Dendritic cell treated with granulocyte-macrophage colony-stimulating factor and Interleukin-4, amounts not matched to agents 40 ng/mL and 50 ng/mL, for 4 days (primary cell): ENCODE results near the gene ABLIM1.

Experiments
- H3K27ac Mint-ChIP-seq: one replicate; pipeline ENCODE4 v1.8.0; 2022; ENCODE audit warnings: mild to moderate bottlenecking, mixed read lengths
- H3K27me3 Mint-ChIP-seq: one replicate; pipeline ENCODE4 v1.8.0; 2022; ENCODE audit warnings: mild to moderate bottlenecking, mixed read lengths
- H3K36me3 Mint-ChIP-seq: one replicate; pipeline ENCODE4 v1.8.0; 2022; ENCODE audit warnings: low read depth, mixed read lengths
- H3K4me1 Mint-ChIP-seq: one replicate; pipeline ENCODE4 v1.8.0; 2022; ENCODE audit warnings: low read depth, mixed read lengths
- H3K4me3 Mint-ChIP-seq: one replicate; pipeline ENCODE4 v1.8.0; 2022; ENCODE audit warnings: mild to moderate bottlenecking, moderate library complexity, mixed read lengths
- H3K9me3 Mint-ChIP-seq: one replicate; pipeline ENCODE4 v1.8.0; 2022; ENCODE audit warnings: mixed read lengths
- intact Hi-C: fragments of 100-400 bp; cut with micrococcal nuclease; formaldehyde crosslinking; loops from one replicate; pipeline ENCODE4 v1.15.0; 2022

The ABLIM1 gene

DNA sequence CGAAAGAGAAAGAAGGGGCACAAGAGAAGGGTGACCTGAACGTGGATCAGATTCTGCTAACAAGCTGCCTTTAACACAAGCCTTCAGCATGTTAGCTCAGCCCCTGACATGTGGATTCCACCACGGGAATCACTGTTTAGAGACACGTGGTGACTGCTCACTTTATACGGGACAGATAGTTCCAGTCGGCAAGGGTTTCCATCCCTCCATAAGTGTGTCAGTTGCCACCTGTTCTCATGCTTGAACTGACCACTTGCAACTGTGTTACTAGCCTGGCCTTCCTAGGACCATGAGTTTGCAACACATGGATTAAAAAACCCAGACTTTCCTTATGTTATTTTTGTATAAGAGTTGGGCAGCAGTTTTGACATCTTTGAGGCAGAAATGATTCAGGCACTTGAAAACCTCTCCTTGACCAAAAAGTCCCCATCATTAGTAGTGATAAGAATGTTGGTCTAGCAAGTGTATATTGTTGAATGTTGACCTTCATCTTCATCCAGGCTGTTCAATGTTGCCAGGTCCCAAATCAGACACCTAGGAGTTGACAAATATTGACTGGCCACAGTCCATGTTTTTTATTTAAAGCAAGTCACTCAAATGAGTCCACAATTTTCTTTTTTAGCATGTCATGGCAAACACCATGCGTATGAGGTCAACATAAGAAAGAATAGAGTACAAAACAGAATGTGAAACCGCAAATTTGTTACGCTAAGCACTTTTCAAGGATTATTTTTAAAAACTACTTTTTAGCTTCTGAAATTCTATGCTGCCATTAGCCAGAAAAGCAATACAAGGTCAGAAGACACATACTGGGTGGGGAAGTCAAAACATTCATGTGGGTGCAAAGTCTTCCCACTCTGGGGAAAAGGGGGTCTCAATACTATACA lies 101.6 kb downstream of the ABLIM1 start:
- Mint-ChIP-seq H3K27me3 (no peaks in the 10 kb centered on the region), H3K36me3 (no peaks in the 10 kb centered on the region), H3K4me3 (no peak overlapping the region), H3K9me3 (peaks cover 9% of the 10 kb centered on the region), H3K27ac (no peak overlapping the region), H3K4me1 (no peaks in the 10 kb centered on the region)
- intact Hi-C loops = no loop called here

GRCh38 chr10:114553436-114553835 lies 104.6 kb downstream of the ABLIM1 start:
- H3K9me3 Mint-ChIP-seq = peaks cover 9% of the 10 kb centered on the region
- no peaks in the 10 kb centered on the region for H3K36me3 Mint-ChIP-seq
- intact Hi-C loops = loop anchor here (5.0 kb wide), 1 partner anchor 251 kb away; no protein-coding TSS in a partner anchor
- H3K4me3 Mint-ChIP-seq = no peak overlapping the region
- no peak overlapping the region for H3K27ac Mint-ChIP-seq
- H3K4me1 Mint-ChIP-seq = no peaks in the 10 kb centered on the region
- H3K27me3 Mint-ChIP-seq = peaks cover 3% of the 10 kb centered on the region

DNA sequence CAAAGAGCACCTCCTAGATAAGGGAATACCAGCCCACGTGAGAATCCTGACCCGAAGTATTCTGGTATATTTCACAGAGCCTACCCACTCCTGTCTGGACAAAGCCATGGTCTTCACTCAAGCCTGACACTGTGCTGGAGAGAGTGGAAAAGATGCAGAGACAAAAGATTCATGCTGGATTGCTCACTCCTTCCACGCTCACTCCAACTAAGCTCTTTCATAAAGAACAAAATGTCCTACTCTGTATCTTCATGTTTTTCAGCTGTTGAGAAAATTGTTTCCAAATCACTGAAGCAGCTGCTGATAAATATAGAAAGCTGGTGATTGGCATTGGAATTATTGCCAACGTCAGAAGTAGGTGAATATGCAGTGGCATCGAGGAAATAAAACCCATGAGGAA lies 106.0 kb downstream of the ABLIM1 start:
- no peaks in the 10 kb centered on the region for H3K9me3 Mint-ChIP-seq
- no peak overlapping the region for H3K27ac Mint-ChIP-seq
- H3K4me1 Mint-ChIP-seq = no peaks in the 10 kb centered on the region
- intact Hi-C loops = loop anchor here (5.0 kb wide), 1 partner anchor 250 kb away; no protein-coding TSS in a partner anchor
- H3K4me3 Mint-ChIP-seq = no peak overlapping the region
- no peaks in the 10 kb centered on the region for H3K36me3 Mint-ChIP-seq
- H3K27me3 Mint-ChIP-seq = peaks cover 7% of the 10 kb centered on the region

DNA sequence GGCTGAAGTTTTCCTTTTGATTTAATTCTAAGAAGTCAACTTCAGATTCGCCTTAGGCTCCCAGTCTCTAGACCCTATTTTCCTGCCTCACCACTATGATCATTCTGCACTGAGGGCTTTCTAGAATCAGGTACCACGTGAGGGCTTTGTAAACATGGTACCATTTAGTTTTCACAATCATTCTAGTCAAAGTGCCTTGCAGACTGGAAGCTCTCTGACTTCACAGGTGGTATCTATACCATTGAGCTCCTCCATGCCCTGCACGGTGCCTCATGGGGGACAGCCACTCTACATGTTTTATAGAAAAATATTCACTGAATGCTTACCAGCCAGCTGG lies 106.5 kb downstream of the ABLIM1 start:
- no peaks in the 10 kb centered on the region for H3K36me3 Mint-ChIP-seq
- H3K4me1 Mint-ChIP-seq = no peaks in the 10 kb centered on the region
- no peaks in the 10 kb centered on the region for H3K9me3 Mint-ChIP-seq
- H3K27me3 Mint-ChIP-seq = peaks cover 7% of the 10 kb centered on the region
- no peak overlapping the region for H3K27ac Mint-ChIP-seq
- no peak overlapping the region for H3K4me3 Mint-ChIP-seq
- intact Hi-C loops = loop anchor here (2.0 to 5.0 kb wide), 3 partner anchors 249 to 577 kb away; no protein-coding TSS in a partner anchor

- H3K27me3 Mint-ChIP-seq = peaks cover 7% of the 10 kb centered on the region
- H3K36me3 Mint-ChIP-seq = no peaks in the 10 kb centered on the region
- no peak overlapping the region for H3K27ac Mint-ChIP-seq
- intact Hi-C loops = loop anchor here (1.0 to 5.0 kb wide), 4 partner anchors 235 to 578 kb away; no protein-coding TSS in a partner anchor
- no peaks in the 10 kb centered on the region for H3K9me3 Mint-ChIP-seq
- H3K4me3 Mint-ChIP-seq = no peak overlapping the region
- H3K4me1 Mint-ChIP-seq = no peaks in the 10 kb centered on the region
Observed at GRCh38 chr10:114550756-114551635, 107.1 kb downstream of the ABLIM1 start.

GRCh38 chr10:114548662-114549061 lies 109.4 kb downstream of the ABLIM1 start:
- Mint-ChIP-seq H3K9me3 (no peaks in the 10 kb centered on the region), H3K4me1 (peaks cover 9% of the 10 kb centered on the region), H3K27me3 (peaks cover 7% of the 10 kb centered on the region), H3K27ac (no peak overlapping the region), H3K4me3 (no peak overlapping the region), H3K36me3 (no peaks in the 10 kb centered on the region)
- intact Hi-C loops = no loop called here

GRCh38 chr10:114547514-114547913 lies 110.6 kb downstream of the ABLIM1 start:
- no peak overlapping the region for H3K27ac Mint-ChIP-seq

DNA sequence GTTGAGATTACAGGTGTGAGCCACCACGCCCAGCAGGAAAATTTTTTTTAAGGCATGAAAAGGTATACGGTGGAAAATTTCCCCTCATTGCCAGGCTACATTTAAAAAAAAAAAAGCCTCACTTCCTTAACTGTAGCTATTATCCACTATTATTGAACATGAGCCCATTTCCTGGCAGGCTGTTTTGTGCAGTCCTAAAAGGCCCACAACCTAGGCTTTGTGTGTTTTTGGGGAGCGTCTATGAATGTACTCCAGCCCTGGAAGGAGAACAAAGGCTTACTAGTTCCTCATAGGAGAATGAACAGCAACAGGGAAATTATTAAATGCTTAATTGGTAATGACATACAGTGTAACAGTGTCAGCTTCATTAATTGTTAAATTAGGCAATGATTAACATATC lies 111.0 kb downstream of the ABLIM1 start:
- no peaks in the 10 kb centered on the region for H3K9me3 Mint-ChIP-seq
- H3K27ac Mint-ChIP-seq = no peak overlapping the region
- H3K36me3 Mint-ChIP-seq = no peaks in the 10 kb centered on the region
- H3K27me3 Mint-ChIP-seq = peaks cover 7% of the 10 kb centered on the region
- peaks cover 9% of the 10 kb centered on the region for H3K4me1 Mint-ChIP-seq
- intact Hi-C loops = no loop called here
- no peak overlapping the region for H3K4me3 Mint-ChIP-seq

More at GRCh38 chr10:114547514-114547913, 110.6 kb downstream of the ABLIM1 start:
- Mint-ChIP-seq H3K9me3 (no peaks in the 10 kb centered on the region), H3K36me3 (no peaks in the 10 kb centered on the region), H3K4me3 (no peak overlapping the region), H3K4me1 (peaks cover 9% of the 10 kb centered on the region), H3K27me3 (peaks cover 7% of the 10 kb centered on the region)
- intact Hi-C loops = no loop called here

GRCh38 chr10:114545819-114546218 lies 112.3 kb downstream of the ABLIM1 start:
- H3K4me1 Mint-ChIP-seq = peaks cover 9% of the 10 kb centered on the region
- no peaks in the 10 kb centered on the region for H3K9me3 Mint-ChIP-seq
- no peak overlapping the region for H3K27ac Mint-ChIP-seq
- no peaks in the 10 kb centered on the region for H3K36me3 Mint-ChIP-seq
- H3K4me3 Mint-ChIP-seq = no peak overlapping the region
- H3K27me3 Mint-ChIP-seq = peaks cover 7% of the 10 kb centered on the region
- intact Hi-C loops = no loop called here

DNA sequence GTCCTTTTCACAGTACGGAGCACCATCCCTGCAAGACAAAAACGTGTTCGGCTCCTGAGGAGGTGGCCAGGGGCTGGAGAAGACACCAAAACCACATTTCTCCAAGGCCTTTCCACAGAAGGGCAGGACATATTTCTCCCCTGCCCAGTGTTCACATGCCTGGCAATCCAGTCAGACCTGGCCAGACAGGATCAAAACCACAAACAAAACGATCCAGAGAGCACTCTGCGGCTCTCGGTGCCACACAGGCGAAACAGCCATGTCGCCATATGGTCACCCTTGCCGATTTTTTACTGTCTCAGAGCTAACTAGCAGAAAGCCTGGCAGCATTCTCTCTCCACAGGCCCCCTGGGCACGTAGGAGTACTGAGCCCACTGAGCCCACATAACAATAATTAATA lies 113.0 kb downstream of the ABLIM1 start:
- H3K4me1 Mint-ChIP-seq = peaks cover 9% of the 10 kb centered on the region
- no peak overlapping the region for H3K27ac Mint-ChIP-seq
- H3K27me3 Mint-ChIP-seq = peaks cover 7% of the 10 kb centered on the region
- no peak overlapping the region for H3K4me3 Mint-ChIP-seq
- intact Hi-C loops = no loop called here
- H3K36me3 Mint-ChIP-seq = no peaks in the 10 kb centered on the region
- no peaks in the 10 kb centered on the region for H3K9me3 Mint-ChIP-seq

DNA sequence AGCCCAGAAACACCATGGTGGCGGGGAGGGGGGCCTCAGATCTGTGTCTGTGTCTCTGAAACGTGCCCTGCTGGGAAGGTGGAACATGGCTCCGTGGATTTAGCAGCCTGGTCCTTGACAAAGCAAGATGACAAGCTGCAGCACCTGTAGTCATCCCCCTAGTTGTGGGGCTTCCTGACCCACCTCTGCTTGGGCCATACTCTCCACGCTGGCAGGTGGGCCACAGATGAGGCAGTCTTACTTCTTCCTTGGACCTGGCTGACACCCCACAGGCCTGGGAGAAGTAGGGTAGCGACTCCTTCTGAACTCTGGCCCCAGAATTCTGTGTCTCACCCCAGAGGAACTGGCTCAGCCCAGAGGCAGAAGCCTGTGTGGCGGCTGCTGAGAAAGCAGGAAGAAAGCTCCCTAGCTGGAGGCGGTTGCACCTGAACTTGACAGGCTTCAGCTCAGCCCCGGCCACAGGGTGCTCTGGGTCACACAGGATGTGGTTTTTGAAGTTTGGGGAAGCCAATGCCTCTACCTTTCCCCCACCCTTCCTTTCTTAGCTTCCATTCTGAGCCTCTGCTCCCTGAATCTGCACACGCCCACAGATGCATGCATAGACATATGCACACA lies 113.9 kb downstream of the ABLIM1 start:
- intact Hi-C loops = no loop called here
- peaks cover 7% of the 10 kb centered on the region for H3K27me3 Mint-ChIP-seq
- H3K36me3 Mint-ChIP-seq = no peaks in the 10 kb centered on the region
- H3K4me1 Mint-ChIP-seq = peaks cover 9% of the 10 kb centered on the region
- no peak overlapping the region for H3K27ac Mint-ChIP-seq
- H3K4me3 Mint-ChIP-seq = no peak overlapping the region
- no peaks in the 10 kb centered on the region for H3K9me3 Mint-ChIP-seq

- H3K4me1 Mint-ChIP-seq = peaks cover 9% of the 10 kb centered on the region
- peaks cover 4% of the 10 kb centered on the region for H3K27me3 Mint-ChIP-seq
- intact Hi-C loops = no loop called here
- no peak overlapping the region for H3K27ac Mint-ChIP-seq
- H3K36me3 Mint-ChIP-seq = no peaks in the 10 kb centered on the region
- no peak overlapping the region for H3K4me3 Mint-ChIP-seq
- H3K9me3 Mint-ChIP-seq = no peaks in the 10 kb centered on the region
Observed at GRCh38 chr10:114543456-114543855, 114.6 kb downstream of the ABLIM1 start.

- Mint-ChIP-seq H3K36me3 (no peaks in the 10 kb centered on the region), H3K4me1 (peaks cover 9% of the 10 kb centered on the region), H3K27me3 (peaks cover 2% of the 10 kb centered on the region), H3K4me3 (no peak overlapping the region), H3K9me3 (no peaks in the 10 kb centered on the region), H3K27ac (no peak overlapping the region)
- intact Hi-C loops = no loop called here
Observed at GRCh38 chr10:114542373-114542772, 115.7 kb downstream of the ABLIM1 start.

DNA sequence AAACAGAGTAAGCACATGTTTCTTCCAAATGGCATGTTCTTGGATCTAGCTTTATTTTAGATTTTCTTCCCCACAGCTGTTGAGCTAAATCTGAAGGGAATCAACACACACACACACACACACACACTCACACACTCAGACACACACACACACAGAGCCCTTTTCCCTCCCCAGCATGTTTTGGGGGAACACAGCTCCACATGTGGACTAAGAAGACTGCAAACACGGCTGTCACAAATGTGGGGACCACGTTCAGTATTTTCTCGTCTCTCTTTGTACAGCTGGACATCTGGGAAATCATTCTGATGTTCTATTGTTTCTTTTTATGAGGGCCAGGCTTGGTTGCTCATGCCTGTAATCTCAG lies 116.3 kb downstream of the ABLIM1 start:
- Mint-ChIP-seq H3K4me3 (no peak overlapping the region), H3K27ac (no peak overlapping the region), H3K4me1 (peaks cover 9% of the 10 kb centered on the region), H3K27me3 (peaks cover 2% of the 10 kb centered on the region), H3K9me3 (no peaks in the 10 kb centered on the region), H3K36me3 (no peaks in the 10 kb centered on the region)
- intact Hi-C loops = no loop called here
